BE2C (cell line): ENCODE data around the gene RNGTT.
"Not testable (repeated sequence)": the region's sequence is repeated elsewhere in the genome, so short reads cannot be mapped to it uniquely, and the experiment has no call there.

Source experiments
- DNase-seq: peaks from one replicate; pipeline ENCODE4 v3.0.0-alpha.2; 2020
- H3K27me3 ChIP-seq: fragments of 250-450 bp; sonication (Bioruptor Pico); 2 replicates; pipeline ENCODE4 v1.5.1; 2020; ENCODE audit warnings: mild to moderate bottlenecking
- H3K36me3 ChIP-seq: fragments of 250-450 bp; sonication (Bioruptor Pico); 2 replicates; pipeline ENCODE4 v1.5.1; 2020; ENCODE audit warnings: mild to moderate bottlenecking
- H3K4me1 ChIP-seq: fragments of 250-450 bp; sonication (Bioruptor Pico); 2 replicates; pipeline ENCODE4 v1.5.1; 2020
- H3K4me3 ChIP-seq: 2 replicates; pipeline ENCODE4 v1.5.1; 2011; ENCODE audit warnings: low read depth, low read length
- H3K9me3 ChIP-seq: fragments of 250-450 bp; sonication (Bioruptor Pico); 2 replicates; pipeline ENCODE4 v1.5.1; 2020
- TF ChIP-seq, protein P1 (sequence below): IDR thresholded peaks from 2 replicates; pipeline ENCODE4 v1.5.1; 2012; ENCODE audit warnings: mild to moderate bottlenecking, low read depth, low read length

Gene RNGTT

GRCh38 chr6:88982720-88983119 lies 19.3 kb upstream of the RNGTT start:
- Histone ChIP-seq H3K9me3 (no peaks in the 10 kb centered on the region), H3K36me3 (no peaks in the 10 kb centered on the region), H3K4me3 (no peak overlapping the region), H3K4me1 (no peaks in the 10 kb centered on the region), H3K27me3 (no peaks in the 10 kb centered on the region)
- TF ChIP-seq, protein P1, sequence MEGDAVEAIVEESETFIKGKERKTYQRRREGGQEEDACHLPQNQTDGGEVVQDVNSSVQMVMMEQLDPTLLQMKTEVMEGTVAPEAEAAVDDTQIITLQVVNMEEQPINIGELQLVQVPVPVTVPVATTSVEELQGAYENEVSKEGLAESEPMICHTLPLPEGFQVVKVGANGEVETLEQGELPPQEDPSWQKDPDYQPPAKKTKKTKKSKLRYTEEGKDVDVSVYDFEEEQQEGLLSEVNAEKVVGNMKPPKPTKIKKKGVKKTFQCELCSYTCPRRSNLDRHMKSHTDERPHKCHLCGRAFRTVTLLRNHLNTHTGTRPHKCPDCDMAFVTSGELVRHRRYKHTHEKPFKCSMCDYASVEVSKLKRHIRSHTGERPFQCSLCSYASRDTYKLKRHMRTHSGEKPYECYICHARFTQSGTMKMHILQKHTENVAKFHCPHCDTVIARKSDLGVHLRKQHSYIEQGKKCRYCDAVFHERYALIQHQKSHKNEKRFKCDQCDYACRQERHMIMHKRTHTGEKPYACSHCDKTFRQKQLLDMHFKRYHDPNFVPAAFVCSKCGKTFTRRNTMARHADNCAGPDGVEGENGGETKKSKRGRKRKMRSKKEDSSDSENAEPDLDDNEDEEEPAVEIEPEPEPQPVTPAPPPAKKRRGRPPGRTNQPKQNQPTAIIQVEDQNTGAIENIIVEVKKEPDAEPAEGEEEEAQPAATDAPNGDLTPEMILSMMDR: peak; percentile 69
- no peak for DNase-seq

DNA sequence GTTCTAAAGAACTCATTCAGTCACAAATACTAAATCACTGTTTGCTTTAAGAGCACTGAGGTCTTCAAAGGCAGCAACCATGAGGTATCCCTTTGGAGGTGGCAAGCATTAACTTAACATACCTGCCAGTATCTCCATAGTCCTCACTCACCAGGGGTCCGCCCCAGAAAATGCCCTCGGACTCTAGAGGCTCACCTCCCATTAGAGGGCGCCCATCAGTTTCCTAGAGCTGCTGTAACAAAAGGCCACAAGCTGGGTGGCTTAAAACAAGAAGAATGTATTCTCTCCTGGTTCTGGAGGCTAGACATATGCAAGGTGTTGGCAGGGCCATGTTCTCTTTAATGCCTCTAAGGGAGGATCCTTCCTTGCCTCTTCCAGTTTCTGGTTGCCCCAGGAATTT lies 12.0 kb upstream of the RNGTT start:
- Histone ChIP-seq H3K4me1 (no peaks in the 10 kb centered on the region), H3K27me3 (no peaks in the 10 kb centered on the region), H3K9me3 (no peaks in the 10 kb centered on the region), H3K4me3 (no peak overlapping the region), H3K36me3 (no peaks in the 10 kb centered on the region)
- no peak for DNase-seq
- TF ChIP-seq, protein P1: no peak

- DNase-seq: no peak
- H3K9me3 ChIP-seq: no peaks in the 10 kb centered on the region
- H3K27me3 ChIP-seq: no peaks in the 10 kb centered on the region
- no peak overlapping the region for H3K4me3 ChIP-seq
- no peaks in the 10 kb centered on the region for H3K4me1 ChIP-seq
- no peaks in the 10 kb centered on the region for H3K36me3 ChIP-seq
- TF ChIP-seq, protein P1: no peak
Observed at GRCh38 chr6:88972504-88973423, 9.3 kb upstream of the RNGTT start.

- no peaks in the 10 kb centered on the region for H3K36me3 ChIP-seq
- no peaks in the 10 kb centered on the region for H3K9me3 ChIP-seq
- TF ChIP-seq, protein P1: no peak
- no peaks in the 10 kb centered on the region for H3K4me1 ChIP-seq
- no peaks in the 10 kb centered on the region for H3K27me3 ChIP-seq
- H3K4me3 ChIP-seq: no peak overlapping the region
- no peak for DNase-seq
Observed at GRCh38 chr6:88970301-88970700, 6.9 kb upstream of the RNGTT start.

DNA sequence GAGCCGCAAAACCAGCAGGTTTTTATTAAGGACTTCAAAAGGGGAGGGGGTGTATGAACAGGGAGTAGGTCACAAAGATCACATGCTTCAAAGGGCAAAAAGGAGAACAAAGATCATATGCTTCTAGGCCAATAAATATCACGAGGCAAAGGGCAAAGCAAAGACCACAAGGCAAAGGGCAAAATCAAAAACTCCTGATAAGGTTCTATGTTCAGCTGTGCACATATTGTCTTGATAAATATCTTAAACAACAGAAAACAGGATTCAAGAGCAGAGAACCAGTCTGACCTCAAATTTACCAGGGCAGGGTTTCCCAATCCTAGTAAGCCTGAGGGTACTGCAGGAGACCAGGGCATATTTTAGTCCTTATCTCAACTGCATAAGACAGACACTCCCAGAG lies 5.8 kb upstream of the RNGTT start:
- not testable (repeated sequence) for H3K4me3 ChIP-seq, DNase-seq, H3K36me3 ChIP-seq, H3K27me3 ChIP-seq, H3K9me3 ChIP-seq, H3K4me1 ChIP-seq

DNA sequence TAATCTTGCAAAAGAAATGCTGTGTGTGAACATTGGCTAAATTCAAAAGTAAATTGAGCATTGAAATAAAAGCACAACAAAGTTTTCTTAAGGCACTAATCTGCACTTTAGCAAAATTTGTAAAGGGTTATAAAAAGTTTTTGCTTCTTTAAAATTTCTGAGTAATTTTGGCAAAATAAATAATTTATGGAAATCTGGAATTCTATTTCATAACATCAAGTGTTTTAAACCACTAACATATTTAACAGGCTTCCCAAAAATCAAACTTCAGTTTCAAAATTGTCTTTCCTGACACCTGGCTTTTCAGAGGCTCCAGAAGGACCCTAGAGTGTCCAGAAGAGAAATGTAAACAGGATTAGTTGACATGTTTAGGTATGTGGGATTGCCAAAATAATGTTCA lies 4.5 kb upstream of the RNGTT start:
- Histone ChIP-seq H3K9me3 (no peaks in the 10 kb centered on the region), H3K27me3 (no peaks in the 10 kb centered on the region), H3K4me1 (no peaks in the 10 kb centered on the region), H3K4me3 (no peak overlapping the region), H3K36me3 (no peaks in the 10 kb centered on the region)
- TF ChIP-seq, protein P1: no peak
- no peak for DNase-seq
